BJ (cell line): ENCODE results near the gene MYH10. TPM values are rescaled to one million over a fixed set of nuclear protein-coding genes. Genes with fewer than 3 reads are reported as not detected.

ENCODE experiments used
- CTCF ChIA-PET: fragments of 350-600 bp; formaldehyde crosslinking; extraction: SDS; loops from one replicate; lab custom pipeline; 2021; ENCODE audit warnings: antibody characterized with exemption, inconsistent platforms; lab: Yijun Ruan, JAX
- POLR2A ChIA-PET: fragments of 300-600 bp; sonication (Branson Sonifier 250); formaldehyde crosslinking; extraction: SDS; loops from one replicate; lab custom pipeline; 2021; ENCODE audit warnings: antibody characterized with exemption; lab: Charles Lee
- DNase-seq: peaks from one replicate; pipeline ENCODE4 v3.0.0-alpha.2; 2011; ENCODE audit warnings: low read depth
- H3K27me3 ChIP-seq: 2 replicates; pipeline ENCODE4 v1.6.0; 2011; ENCODE audit warnings: low read length; ENCODE audit not compliant: control insufficient read depth, insufficient read depth
- H3K36me3 ChIP-seq: 2 replicates; pipeline ENCODE4 v1.5.1; 2011; ENCODE audit warnings: low read length; ENCODE audit not compliant: control insufficient read depth, insufficient read depth
- H3K4me3 ChIP-seq: 2 replicates; pipeline ENCODE4 v1.5.1; 2011; ENCODE audit warnings: low read depth, mild to moderate bottlenecking, control low read depth, low read length
- polyA plus RNA-seq: library from polyadenylated mRNA; depleted of rRNA; stranded (reverse); fragments of >200 nt; gene quantifications from 2 replicates; pipeline ENCODE4 v1.2.3, GENCODE V29; 2011
- TF ChIP-seq, protein P1 (sequence below): IDR thresholded peaks from 2 replicates; pipeline ENCODE4 v1.5.1; 2011; ENCODE audit warnings: low read depth, mild to moderate bottlenecking, control low read depth, inconsistent platforms, low read length, moderate library complexity; ENCODE audit not compliant: insufficient read depth

MYH10 gene
- polyA plus RNA-seq, 1 experiment, result 62.1 TPM

DNA sequence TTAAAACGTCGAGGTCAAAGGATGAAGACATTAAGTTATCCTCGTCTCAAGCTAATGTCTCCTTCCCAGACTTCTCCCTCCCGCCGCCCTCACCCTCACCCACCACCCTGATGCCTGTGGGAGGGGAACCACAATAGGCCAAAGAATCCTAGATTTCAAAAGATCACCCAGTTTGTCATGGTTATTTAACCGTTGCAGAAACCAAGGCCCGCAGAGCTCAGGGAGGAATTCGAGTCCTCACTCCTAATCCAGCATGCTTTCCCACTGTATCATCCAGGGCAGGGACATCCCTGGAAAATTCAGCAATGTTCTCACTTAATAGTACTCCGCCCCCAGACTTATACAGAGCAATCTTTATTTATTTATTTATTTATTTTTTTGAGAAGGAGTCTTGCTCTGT, 41.8 kb upstream of the MYH10 start:
- ChIA-PET CTCF (interaction anchor here (1.3 kb wide), 1 partner anchor 13 kb away, joined by 3 read pairs; no protein-coding TSS in a partner anchor), POLR2A (no interaction called here)
- Histone ChIP-seq H3K36me3 (no peaks in the 10 kb centered on the region), H3K4me3 (no peak overlapping the region), H3K27me3 (peaks cover 3% of the 10 kb centered on the region; the same call in 1 of the 2 replicates)
- TF ChIP-seq, protein P1, sequence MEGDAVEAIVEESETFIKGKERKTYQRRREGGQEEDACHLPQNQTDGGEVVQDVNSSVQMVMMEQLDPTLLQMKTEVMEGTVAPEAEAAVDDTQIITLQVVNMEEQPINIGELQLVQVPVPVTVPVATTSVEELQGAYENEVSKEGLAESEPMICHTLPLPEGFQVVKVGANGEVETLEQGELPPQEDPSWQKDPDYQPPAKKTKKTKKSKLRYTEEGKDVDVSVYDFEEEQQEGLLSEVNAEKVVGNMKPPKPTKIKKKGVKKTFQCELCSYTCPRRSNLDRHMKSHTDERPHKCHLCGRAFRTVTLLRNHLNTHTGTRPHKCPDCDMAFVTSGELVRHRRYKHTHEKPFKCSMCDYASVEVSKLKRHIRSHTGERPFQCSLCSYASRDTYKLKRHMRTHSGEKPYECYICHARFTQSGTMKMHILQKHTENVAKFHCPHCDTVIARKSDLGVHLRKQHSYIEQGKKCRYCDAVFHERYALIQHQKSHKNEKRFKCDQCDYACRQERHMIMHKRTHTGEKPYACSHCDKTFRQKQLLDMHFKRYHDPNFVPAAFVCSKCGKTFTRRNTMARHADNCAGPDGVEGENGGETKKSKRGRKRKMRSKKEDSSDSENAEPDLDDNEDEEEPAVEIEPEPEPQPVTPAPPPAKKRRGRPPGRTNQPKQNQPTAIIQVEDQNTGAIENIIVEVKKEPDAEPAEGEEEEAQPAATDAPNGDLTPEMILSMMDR, result no peak
- DNase-seq, result no peak

GRCh38 chr17:8670421-8670820, 39.9 kb upstream of the MYH10 start:
- H3K27me3 ChIP-seq, result peaks cover 3% of the 10 kb centered on the region; the same call in 1 of the 2 replicates
- H3K4me3 ChIP-seq, result no peak overlapping the region
- ChIA-PET POLR2A (no interaction called here), CTCF (interaction anchor here (1.1 kb wide), 2 partner anchors 12 to 592 kb away, joined by 3 read pairs; no protein-coding TSS in a partner anchor)
- H3K36me3 ChIP-seq, result no peaks in the 10 kb centered on the region
- TF ChIP-seq, protein P1, result no peak
- DNase-seq, result no peak

DNA sequence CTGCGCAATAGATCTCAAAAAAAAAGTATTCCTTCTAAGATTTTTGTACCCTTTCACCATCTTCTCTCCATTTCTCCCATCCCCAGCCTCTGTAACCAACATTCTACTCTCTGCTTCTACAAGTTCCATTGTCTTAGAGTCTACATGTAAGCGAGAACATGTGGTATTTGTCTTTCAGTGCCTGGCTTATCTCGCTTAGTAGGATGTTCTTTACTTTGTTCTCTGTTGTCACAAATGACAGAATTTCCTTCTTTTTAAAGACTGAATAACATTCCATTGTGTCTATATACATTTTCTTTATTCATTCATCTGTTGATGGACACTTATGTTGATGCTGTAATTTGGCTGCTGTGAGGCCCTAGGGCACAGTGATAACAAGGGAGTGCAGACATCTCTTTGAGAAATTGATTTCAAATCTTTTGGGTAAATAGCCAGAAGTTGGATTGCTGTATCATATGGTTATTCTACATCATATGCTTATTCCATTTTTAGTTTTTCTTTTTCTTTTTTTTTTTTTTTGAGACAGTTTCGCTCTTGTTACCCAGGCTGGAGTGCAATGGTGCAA, 37.7 kb upstream of the MYH10 start:
- DNase-seq, result no peak
- CTCF ChIA-PET, result no interaction called here

GRCh38 chr17:8667421-8667820, 36.9 kb upstream of the MYH10 start:
- POLR2A ChIA-PET, result no interaction called here
- TF ChIP-seq, protein P1, result no peak
- H3K4me3 ChIP-seq, result no peak overlapping the region
- no peaks in the 10 kb centered on the region for H3K36me3 ChIP-seq
- DNase-seq, result no peak
- no peaks in the 10 kb centered on the region; the same call in 1 of the 2 replicates for H3K27me3 ChIP-seq
- CTCF ChIA-PET, result no interaction called here

More for the DNA sequence above, 37.7 kb upstream of the MYH10 start:
- no peaks in the 10 kb centered on the region for H3K36me3 ChIP-seq
- POLR2A ChIA-PET, result no interaction called here
- TF ChIP-seq, protein P1, result no peak
- no peak overlapping the region for H3K4me3 ChIP-seq
- H3K27me3 ChIP-seq, result no peaks in the 10 kb centered on the region; the same call in 1 of the 2 replicates

- DNase-seq, result no peak
- ChIA-PET CTCF (no interaction called here), POLR2A (no interaction called here)
- H3K27me3 ChIP-seq, result no peaks in the 10 kb centered on the region; the same call in 1 of the 2 replicates
- no peaks in the 10 kb centered on the region for H3K36me3 ChIP-seq
- TF ChIP-seq, protein P1, result no peak
- no peak overlapping the region for H3K4me3 ChIP-seq
Observed at GRCh38 chr17:8665684-8666083, 35.2 kb upstream of the MYH10 start.
